ENCODE data around the gene RPL37.
"Not testable (repeated sequence)": the region's sequence is repeated elsewhere in the genome, so short reads cannot be mapped to it uniquely, and the experiment has no call there.

RPL37 gene

GRCh38 chr5:40832345-40832744 lies 2.7 kb downstream of the RPL37 start:
- no peak for DNase-seq

- no peak for DNase-seq
Observed at GRCh38 chr5:40831346-40832210, 3.4 kb downstream of the RPL37 start.

DNA sequence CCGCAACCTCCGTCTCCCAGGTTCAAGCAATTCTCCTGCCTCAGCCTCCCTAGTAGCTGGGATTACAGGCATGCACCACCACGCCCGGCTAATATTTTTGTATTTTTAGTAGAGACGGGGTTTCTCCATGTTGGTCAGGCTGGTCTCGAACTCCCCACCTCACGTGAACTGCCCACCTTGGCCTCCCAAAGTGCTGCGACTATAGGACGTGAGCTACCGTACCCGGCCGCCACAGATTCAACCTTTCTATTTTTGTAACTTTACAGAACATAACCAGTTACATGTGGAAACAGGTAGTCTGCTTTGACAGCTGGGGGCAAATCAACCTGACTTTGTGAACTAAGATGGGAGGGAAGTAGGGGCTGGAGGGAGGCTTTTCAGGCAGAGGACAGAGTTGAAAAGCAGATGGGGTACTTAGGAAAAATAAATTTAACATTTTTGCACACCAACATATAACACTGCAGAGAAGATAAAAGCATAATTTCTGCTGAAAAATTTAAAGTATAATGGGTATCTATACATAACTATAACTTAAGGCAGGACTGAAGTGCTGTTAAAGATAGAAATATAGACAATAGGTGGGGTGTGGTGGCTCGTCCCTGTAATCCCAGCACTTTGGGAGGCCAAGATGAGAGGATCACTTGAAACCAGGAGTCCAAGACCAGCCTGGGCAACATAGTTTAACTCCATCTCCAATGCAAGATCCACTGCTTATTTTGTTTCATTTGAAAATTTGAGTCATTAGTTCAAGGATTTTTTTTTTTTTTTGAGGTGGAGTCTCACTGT lies 5.1 kb downstream of the RPL37 start:
- no peak for DNase-seq

GRCh38 chr5:40828690-40829661 lies 6.0 kb downstream of the RPL37 start:
- DNase-seq = no peak

- no peak for DNase-seq
Observed at GRCh38 chr5:40828021-40828631, 6.9 kb downstream of the RPL37 start.

DNA sequence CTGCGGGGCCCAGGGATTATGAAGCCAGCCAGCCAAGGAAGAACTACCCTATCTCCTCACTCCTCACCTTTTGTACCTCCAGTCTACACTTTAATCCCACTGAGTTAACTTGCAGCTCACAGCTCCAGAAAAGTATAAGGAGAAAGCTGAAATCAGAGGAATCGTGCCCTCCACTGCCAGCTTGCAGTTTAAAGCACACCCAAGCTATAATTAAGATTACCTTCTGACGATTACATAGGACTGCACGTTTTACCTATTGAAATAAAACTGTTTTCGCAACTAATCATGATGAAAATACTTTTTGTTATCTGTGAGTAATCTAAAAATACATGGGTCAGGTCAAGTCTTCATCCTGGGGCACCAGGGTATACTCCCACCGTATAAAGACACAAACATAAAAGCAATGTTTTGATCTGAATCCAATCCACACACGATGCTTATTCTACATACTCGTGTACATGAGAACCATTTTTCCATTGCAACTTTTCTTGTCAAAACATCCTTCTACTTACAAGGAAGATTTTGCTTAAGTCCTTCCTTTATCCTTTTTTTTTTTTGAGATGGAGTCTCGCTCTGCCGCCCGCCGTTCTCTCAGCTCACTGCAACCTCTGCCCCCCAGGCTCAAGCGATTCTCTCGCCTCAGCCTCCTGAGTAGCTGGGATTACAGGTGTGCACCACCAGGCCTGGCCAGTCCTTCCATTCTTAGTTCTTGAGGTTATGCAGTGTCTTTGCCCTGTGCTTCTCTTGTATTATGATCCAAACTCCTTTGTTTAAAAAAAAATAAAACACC lies 7.6 kb downstream of the RPL37 start:
- no peak for DNase-seq

DNA sequence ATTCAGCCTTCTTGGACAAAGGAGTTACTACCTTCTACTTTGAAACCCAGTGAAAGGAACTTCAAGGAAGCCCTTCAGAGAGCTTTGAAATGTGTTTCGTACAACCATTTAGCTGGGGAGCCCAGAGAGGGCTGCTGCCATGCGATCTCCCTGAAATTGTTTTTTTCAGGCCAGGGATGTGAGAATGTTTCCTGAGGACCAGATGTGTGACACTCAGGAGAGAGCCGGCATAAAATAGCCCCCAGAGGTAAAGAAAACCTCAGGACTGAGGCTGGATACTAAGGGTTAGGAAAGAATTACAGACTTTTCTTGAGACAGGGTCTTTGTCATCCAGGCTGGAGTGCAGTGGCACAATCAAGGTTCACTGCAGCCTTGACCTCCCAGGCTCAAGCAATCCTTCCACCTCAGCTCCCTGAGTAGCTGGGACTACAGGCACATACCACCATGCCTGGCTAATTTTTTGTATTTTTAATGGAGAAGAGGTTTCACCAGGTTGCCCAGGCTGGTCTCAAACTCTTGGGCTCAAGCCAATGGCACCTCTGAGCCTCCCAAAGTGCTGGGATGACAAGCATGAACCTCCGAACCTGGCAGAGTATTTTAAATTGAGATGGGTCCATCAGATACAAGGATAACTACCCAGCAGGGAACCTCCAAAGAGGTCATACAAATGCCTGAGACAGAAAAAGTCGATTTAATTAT lies 8.4 kb downstream of the RPL37 start:
- DNase-seq = no peak

- not testable (repeated sequence) for DNase-seq
Observed at GRCh38 chr5:40825461-40826043, 9.5 kb downstream of the RPL37 start.

- no peak for DNase-seq
Observed at GRCh38 chr5:40823459-40823858, 11.6 kb downstream of the RPL37 start.

GRCh38 chr5:40813698-40814281 lies 21.2 kb downstream of the RPL37 start:
- no peak for DNase-seq

GRCh38 chr5:40812125-40812524 lies 22.9 kb downstream of the RPL37 start:
- DNase-seq = no peak

- DNase-seq = no peak
Observed at GRCh38 chr5:40801771-40802562, 33.1 kb downstream of the RPL37 start.

- DNase-seq = no peak
Observed at GRCh38 chr5:40799258-40799657, 35.8 kb downstream of the RPL37 start.

- peak; percentile 44 for DNase-seq
Observed at GRCh38 chr5:40798801-40799210, 36.2 kb downstream of the RPL37 start.

GRCh38 chr5:40798012-40798800 lies 36.8 kb downstream of the RPL37 start, which contains the start of gene PRKAA1:
PRKAA1 (minus strand) TSS chr5:40798374; CDS start chr5:40798189, 185 bp downstream.
- peak; percentile 88 for DNase-seq

DNA sequence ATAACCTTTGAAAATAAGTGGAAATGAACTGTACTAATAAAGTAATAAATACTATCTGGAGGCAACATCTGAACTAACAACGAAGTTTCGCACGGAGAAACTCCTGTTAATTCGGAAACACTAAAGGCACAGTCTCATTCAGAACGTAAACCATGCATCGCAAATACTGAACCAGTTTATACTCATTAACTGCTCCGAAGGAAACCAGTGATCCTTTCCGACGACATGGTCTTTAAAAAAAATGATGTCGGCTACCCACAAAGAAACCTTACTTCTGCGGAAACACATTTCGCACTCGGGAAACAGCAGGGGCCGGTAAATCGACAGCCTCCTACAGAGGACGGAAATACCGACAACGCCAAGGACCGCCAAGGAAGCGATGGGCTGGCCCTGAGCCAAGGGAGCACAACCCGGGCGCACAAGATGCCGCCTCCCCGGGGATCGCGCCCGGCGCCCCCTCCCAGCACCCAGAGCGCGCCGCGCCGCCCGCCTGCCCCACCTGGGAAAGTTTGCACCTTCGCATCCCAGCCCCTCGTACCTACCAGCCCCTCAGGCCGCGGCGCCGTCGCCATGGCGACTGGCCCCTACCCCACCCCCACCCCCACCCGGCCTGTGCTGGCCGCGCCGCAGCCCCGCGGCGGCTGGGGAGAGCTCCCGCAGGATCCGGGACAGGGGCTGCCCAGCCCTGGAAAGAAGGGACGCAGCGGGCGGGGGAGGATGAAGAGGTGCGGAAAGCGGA lies 37.6 kb downstream of the RPL37 start:
- DNase-seq = peak; percentile 31

DNA sequence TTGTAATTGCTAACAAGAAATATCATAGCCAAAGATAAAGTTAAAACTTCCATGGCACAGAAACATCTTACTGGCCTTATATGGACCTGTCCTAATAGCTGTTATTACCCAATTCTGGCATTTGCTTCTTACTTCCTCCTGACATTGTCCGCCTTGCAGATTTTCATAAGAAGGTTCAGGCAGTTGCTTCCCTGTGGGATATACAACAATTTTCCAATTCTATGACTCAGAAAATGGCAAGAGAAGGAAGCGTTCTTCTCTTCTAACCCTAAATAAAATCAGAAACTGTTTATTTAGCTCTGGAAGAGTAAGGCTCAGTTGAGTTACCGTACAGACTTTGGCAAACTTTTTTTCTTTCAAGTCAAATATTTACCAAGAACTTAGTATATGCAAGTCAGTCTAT lies 38.5 kb downstream of the RPL37 start:
- no peak for DNase-seq
